HG03066 (cell line): ENCODE results near the gene SLC38A10.

Source experiments
- ATAC-seq: cut with Tn5 transposase; IDR thresholded peaks from one replicate; pipeline ENCODE4 v1.9.1; 2021; ENCODE audit warnings: low read depth; ENCODE audit not compliant: unreplicated experiment

Gene SLC38A10

DNA sequence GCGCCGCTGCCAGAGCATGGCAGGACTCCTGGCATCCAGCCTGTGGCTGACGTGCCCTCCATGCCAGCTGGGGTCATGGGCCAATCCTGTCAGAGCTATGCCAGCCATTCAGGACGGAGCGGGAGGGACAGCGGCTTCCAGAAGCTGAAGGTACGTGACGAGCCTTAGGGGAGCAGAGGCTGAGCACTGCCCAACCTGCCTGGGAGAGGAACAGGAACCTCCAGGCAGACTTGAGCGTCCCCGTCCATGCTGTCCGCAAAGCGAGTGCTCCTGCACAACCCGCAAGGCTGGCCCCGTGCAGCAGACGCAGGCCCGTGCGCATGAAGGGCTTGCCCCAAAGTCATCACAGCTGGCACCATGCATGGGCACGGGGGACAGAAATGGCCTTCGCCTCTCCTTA lies 34.5 kb downstream of the SLC38A10 start:
- ATAC-seq, result no peak

GRCh38 chr17:81260171-81260570 lies 34.9 kb downstream of the SLC38A10 start:
- ATAC-seq, result no peak

- ATAC-seq, result no peak
Measured at GRCh38 chr17:81259058-81259605, 36.0 kb downstream of the SLC38A10 start.

DNA sequence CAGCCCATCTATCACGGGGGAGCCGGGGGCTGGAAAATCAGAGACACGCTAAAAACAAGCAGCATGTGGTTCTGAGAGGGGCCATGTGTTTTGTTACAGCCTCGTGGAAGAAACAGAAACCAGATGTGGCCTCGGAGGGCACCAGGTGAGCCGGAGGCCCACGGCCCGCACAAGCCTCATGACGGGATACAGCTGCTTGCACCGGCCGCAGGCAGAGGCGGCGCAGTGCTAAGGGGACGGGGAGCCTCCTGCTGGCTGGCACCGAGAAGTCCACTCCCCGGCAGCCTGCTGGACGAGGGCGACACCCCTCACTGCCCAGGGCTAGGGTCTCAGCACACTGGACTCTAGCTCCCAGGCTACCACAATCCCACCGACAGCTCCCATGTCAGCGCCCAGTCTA lies 36.8 kb downstream of the SLC38A10 start:
- ATAC-seq, result no peak

DNA sequence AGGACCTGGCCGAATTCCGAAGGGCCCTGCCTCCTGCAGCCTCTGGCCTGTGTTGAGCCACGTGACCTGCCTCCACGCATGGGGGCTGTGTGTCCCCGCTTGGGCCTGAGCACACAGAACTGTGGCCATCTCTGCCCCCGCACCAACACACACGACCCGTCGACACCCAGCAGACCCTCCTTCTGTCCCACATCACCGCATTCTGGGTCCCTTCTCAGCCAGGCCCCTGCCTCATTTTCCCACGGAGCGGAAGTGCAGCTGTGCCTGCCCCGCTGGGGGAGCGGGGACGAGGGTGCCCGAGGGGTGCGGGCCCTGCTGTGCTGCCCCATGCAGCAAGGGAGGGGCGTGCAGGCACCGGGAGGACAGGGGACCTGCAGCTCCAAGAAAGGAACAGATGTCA lies 37.6 kb downstream of the SLC38A10 start:
- ATAC-seq, result no peak

GRCh38 chr17:81256616-81257015 lies 38.5 kb downstream of the SLC38A10 start:
- ATAC-seq, result no peak

GRCh38 chr17:81254955-81255717 lies 40.0 kb downstream of the SLC38A10 start:
- ATAC-seq, result no peak

DNA sequence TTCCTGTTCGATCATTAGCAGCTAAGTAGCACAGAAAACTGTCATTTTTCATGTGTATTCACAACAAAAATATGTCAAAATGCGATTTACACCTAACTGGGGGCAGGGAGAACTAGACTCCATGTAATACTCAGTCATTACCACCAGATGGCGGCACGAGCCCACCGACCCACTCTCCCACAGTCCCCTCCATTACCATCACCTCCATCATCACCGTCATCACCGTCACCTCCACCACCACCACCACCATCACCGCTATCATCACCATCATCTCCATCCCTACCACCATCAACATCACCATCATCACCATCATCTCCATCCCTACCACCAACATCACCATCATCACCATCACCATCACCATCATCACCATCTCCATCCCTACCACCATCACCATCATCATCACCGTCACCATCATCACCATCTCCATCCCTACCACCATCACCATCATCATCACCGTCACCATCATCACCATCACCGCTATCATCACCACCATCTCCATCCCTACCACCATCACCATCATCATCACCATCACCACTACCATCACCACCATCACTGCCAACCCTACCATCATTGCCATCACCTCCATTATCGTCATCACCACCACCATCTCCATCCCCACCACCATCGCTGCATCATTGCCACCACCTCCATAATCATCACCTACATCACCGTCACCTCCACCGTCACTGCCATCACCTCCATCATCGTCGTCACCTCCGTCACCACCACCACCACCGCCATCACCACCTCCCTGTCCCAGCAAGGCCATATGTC lies 41.6 kb downstream of the SLC38A10 start:
- no peak for ATAC-seq

GRCh38 chr17:81252987-81253329 lies 42.1 kb downstream of the SLC38A10 start:
- ATAC-seq, result no peak

GRCh38 chr17:81252326-81252986 lies 42.7 kb downstream of the SLC38A10 start:
- no peak for ATAC-seq

GRCh38 chr17:81251709-81252301 lies 43.3 kb downstream of the SLC38A10 start:
- ATAC-seq, result no peak

GRCh38 chr17:81251094-81251708 lies 43.9 kb downstream of the SLC38A10 start:
- ATAC-seq, result no peak

- ATAC-seq, result no peak
Measured at GRCh38 chr17:81250286-81251093, 44.6 kb downstream of the SLC38A10 start.

- ATAC-seq, result no peak
Measured at GRCh38 chr17:81249223-81250040, 45.7 kb downstream of the SLC38A10 start.

GRCh38 chr17:81248649-81249048 lies 46.5 kb downstream of the SLC38A10 start:
- no peak for ATAC-seq

GRCh38 chr17:81247339-81247990 lies 47.6 kb downstream of the SLC38A10 start:
- no peak for ATAC-seq

DNA sequence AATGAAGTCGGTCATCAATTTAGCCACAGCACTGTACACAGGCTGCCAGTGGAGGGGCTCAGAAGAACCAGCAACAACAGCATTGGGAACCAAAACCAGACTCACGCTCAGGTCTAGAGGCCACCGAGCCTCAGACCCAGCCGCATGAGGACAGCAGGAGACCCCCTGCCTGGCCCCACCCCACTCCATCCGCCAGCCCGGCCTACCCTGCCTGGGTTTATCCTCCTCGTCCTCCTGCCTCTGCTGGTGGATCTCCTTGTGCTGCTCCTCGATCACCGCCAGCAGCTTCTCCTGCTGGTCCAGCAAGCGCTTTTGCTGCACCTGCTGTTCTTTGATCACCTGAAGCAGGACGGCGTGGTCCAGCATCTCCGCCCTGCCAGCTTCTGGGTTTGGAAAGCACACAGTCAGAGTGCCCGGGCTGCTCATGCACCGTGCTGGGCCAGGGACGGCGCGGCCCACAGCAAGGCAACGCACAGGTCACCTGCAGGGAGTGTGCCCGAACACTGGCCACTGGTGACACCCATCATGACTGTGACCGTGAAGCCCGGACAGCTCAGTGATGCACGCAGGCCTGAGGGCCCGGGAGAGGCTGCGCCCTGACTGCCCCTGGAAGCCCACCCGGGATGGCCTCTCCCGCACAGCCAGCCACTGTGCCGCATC lies 48.3 kb downstream of the SLC38A10 start:
- ATAC-seq, result no peak

- no peak for ATAC-seq
Measured at GRCh38 chr17:81246343-81246670, 48.8 kb downstream of the SLC38A10 start.
